ENCODE measurements around the gene MACO1.

DNA sequence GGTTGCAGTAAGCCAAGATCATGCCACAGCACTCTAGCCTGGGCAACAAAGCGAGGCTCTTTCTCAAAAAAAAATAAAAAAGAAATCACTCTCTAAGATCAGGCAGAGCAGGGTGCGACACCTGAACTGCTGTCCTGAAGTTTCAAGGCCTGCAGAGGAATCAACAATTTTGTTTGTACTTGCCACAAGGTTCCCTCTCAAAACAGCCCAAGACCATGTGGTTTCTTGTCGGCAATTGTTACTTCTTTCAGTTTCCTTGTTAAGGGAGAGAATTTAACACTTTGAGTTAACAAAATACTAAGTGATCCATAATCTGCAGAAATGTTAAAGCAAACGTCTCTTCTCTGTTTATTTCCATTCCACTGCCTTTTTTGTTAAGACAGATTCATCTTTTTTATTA lies 36.5 kb downstream of the MACO1 start:
- TF ChIP-seq RAD21 (CRISPR knock-in tag; IDR thresholded peaks at IDR 0.05), result no peak
- TF ChIP-seq, protein P1, sequence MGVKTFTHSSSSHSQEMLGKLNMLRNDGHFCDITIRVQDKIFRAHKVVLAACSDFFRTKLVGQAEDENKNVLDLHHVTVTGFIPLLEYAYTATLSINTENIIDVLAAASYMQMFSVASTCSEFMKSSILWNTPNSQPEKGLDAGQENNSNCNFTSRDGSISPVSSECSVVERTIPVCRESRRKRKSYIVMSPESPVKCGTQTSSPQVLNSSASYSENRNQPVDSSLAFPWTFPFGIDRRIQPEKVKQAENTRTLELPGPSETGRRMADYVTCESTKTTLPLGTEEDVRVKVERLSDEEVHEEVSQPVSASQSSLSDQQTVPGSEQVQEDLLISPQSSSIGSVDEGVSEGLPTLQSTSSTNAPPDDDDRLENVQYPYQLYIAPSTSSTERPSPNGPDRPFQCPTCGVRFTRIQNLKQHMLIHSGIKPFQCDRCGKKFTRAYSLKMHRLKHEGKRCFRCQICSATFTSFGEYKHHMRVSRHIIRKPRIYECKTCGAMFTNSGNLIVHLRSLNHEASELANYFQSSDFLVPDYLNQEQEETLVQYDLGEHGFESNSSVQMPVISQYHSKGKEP (CRISPR knock-in tag; IDR thresholded peaks at IDR 0.05), result no peak

All from HepG2 (cell line).